K562 (cell line): ENCODE measurements around the gene SAA2. TPM values are rescaled to one million over a fixed set of nuclear protein-coding genes. Genes with fewer than 3 reads are reported as not detected.

Experiments
- HDAC8 ChIP-seq: fragments of 450-650 bp; IDR thresholded peaks from 2 replicates; pipeline ENCODE4 v1.6.1; 2016; ENCODE audit warnings: mild to moderate bottlenecking, missing genetic modification characterization, moderate library complexity, missing compliant biosample characterization
- HEY1 ChIP-seq: fragments of 250-450 bp; sonication (Bioruptor Pico); IDR thresholded peaks from 2 replicates; pipeline ENCODE4 v1.5.0; 2020; ENCODE audit warnings: mild to moderate bottlenecking, moderate library complexity, borderline replicate concordance
- MED1 ChIP-seq: sonication (generic); formaldehyde crosslinking; IDR thresholded peaks from 2 replicates; pipeline ENCODE4 v1.8.1; 2023; ENCODE audit warnings: missing genetic modification reagents, borderline replicate concordance
- SFPQ ChIP-seq: fragments of 200-400 bp; formaldehyde crosslinking; IDR thresholded peaks from 2 replicates; pipeline ENCODE4 v1.6.1; 2017; ENCODE audit warnings: mild to moderate bottlenecking, low read depth, low read length, moderate library complexity
- THRB ChIP-seq: fragments of 450-650 bp; formaldehyde crosslinking; conservative IDR thresholded peaks from 2 replicates; pipeline ENCODE4 v1.4.0; 2022; ENCODE audit warnings: mild to moderate bottlenecking, missing genetic modification characterization
- ZNF217 ChIP-seq: sonication (generic); formaldehyde crosslinking; IDR thresholded peaks from 2 replicates; pipeline ENCODE4 v1.8.0; 2022; ENCODE audit warnings: mild to moderate bottlenecking, missing genetic modification reagents
- polyA plus RNA-seq, 8 experiments: library from polyadenylated mRNA; depleted of rRNA in 4 of 8; stranded (reverse) in 5 of 8; unstranded in 3 of 8; fragments of >200 nt; fragmentation: Nextera tagmentation in 2 of 8; fragmentation: Illumina TruSeq in 1 of 8; extraction: Ambion mirVana in 2 of 8; extraction: Trizol in 1 of 8; gene quantifications; 2 replicates each; pipeline versions ENCODE4 v1.2.1 to v1.2.3, GENCODE V29; 2011 to 2014; ENCODE audit warnings: inconsistent platforms in 1 of 8, missing spikeins in 1 of 8
- total RNA-seq, 7 experiments: library from RNA; depleted of rRNA in 6 of 7; stranded (reverse); fragments of >200 nt in 6 of 7; fragmentation: Illumina TruSeq in 2 of 7; extraction: Trizol in 2 of 7; gene quantifications; 2 replicates each; pipeline versions ENCODE4 v1.2.1 to v1.2.3, GENCODE V29; 2011 to 2021; ENCODE audit warnings: low replicate concordance in 1 of 7
- TF ChIP-seq, protein P1 (sequence below): fragments of 450-650 bp; formaldehyde crosslinking; IDR thresholded peaks from 2 replicates; pipeline ENCODE4 v1.4.0; 2022; ENCODE audit warnings: missing genetic modification characterization

Gene SAA2
- total and polyA plus RNA-seq, 9 of the 15 experiments (the other 6 are each of a cell fraction or from before 2014, with no cell fraction given): 4.6 TPM; not detected in 8

GRCh38 chr11:18222814-18223421 lies 25.6 kb downstream of the SAA2 start (continued):
- TF ChIP-seq HDAC8 (tag): no peak
- no peak for TF ChIP-seq SFPQ
- TF ChIP-seq HEY1 (CRISPR knock-in tag): no peak
- TF ChIP-seq, protein P1, sequence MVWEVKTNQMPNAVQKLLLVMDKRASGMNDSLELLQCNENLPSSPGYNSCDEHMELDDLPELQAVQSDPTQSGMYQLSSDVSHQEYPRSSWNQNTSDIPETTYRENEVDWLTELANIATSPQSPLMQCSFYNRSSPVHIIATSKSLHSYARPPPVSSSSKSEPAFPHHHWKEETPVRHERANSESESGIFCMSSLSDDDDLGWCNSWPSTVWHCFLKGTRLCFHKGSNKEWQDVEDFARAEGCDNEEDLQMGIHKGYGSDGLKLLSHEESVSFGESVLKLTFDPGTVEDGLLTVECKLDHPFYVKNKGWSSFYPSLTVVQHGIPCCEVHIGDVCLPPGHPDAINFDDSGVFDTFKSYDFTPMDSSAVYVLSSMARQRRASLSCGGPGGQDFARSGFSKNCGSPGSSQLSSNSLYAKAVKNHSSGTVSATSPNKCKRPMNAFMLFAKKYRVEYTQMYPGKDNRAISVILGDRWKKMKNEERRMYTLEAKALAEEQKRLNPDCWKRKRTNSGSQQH (CRISPR knock-in tag): no peak
- 0 out of 2 replicates have a peak, but pooled peaks have one; percentile 12 for TF ChIP-seq THRB
- TF ChIP-seq MED1 (CRISPR knock-in tag): no peak
- TF ChIP-seq ZNF217 (CRISPR knock-in tag): no peak
